ENCODE measurements around the gene FIBCD1. TPM values are rescaled to one million over a fixed set of nuclear protein-coding genes. Genes with fewer than 3 reads are reported as not detected.

FIBCD1 gene
- total RNA-seq, 4 donors from 2014 or later: not detected

- no peak overlapping the region for H3K4me3 ChIP-seq
- intact Hi-C loops (cut with DNase I): no loop called here
- 90 to 98% methylated on average over 7 to 9 of the region's 16 CpGs for WGBS, 2 donors
- TF ChIP-seq CTCF (IDR thresholded peaks at IDR 0.05) (no peak), POLR2A (IDR thresholded peaks at IDR 0.05) (no peak)
- H3K27ac ChIP-seq: peak overlapping the region in 1 of 4 donors; percentile 2
- no peak for DNase-seq
- H3K27me3 ChIP-seq: no peaks in the 10 kb centered on the region
- H3K4me1 ChIP-seq: peaks cover 0 to 12% (median 5%) of the 10 kb centered on the region in 3 donors
- no peaks in the 10 kb centered on the region for H3K9me3 ChIP-seq
- peaks cover 38 to 100% (median 63%) of the 10 kb centered on the region in 3 donors for H3K36me3 ChIP-seq
Measured at GRCh38 chr9:130880599-130881220, 58.3 kb downstream of the FIBCD1 start.

- intact Hi-C loops (cut with DNase I): loop anchor here (10.0 kb wide), 1 partner anchor 65 kb away; no protein-coding TSS in a partner anchor
- WGBS, 2 donors: 64 to 90% methylated on average over 3 of the region's 9 CpGs
- peaks cover 33 to 100% (median 64%) of the 10 kb centered on the region in 3 donors for H3K36me3 ChIP-seq
- no peak overlapping the region for H3K4me3 ChIP-seq
- no peak for DNase-seq
- no peak overlapping the region for H3K27ac ChIP-seq
- TF ChIP-seq CTCF (IDR thresholded peaks at IDR 0.05): no peak
- no peak for TF ChIP-seq POLR2A (IDR thresholded peaks at IDR 0.05)
- no peaks in the 10 kb centered on the region for H3K27me3 ChIP-seq
- no peaks in the 10 kb centered on the region for H3K9me3 ChIP-seq
- H3K4me1 ChIP-seq: peaks cover 0 to 6% (median 0%) of the 10 kb centered on the region in 3 donors
Measured at GRCh38 chr9:130879863-130880411, 59.1 kb downstream of the FIBCD1 start.

- no peaks in the 10 kb centered on the region for H3K27me3 ChIP-seq
- peaks cover 28 to 100% (median 56%) of the 10 kb centered on the region in 3 donors for H3K36me3 ChIP-seq
- intact Hi-C loops (cut with DNase I): loop anchor here (10.0 kb wide), 1 partner anchor 67 kb away; no protein-coding TSS in a partner anchor
- DNase-seq: no peak
- no peaks in the 10 kb centered on the region for H3K9me3 ChIP-seq
- WGBS, 2 donors: 84 to 96% methylated on average over 6 of the region's 6 CpGs
- H3K27ac ChIP-seq: peak overlapping the region in 1 of 4 donors; percentile 30
- no peak overlapping the region for H3K4me3 ChIP-seq
- TF ChIP-seq CTCF (IDR thresholded peaks at IDR 0.05) (no peak), POLR2A (IDR thresholded peaks at IDR 0.05) (no peak)
- peaks cover 0 to 14% (median 0%) of the 10 kb centered on the region in 3 donors for H3K4me1 ChIP-seq
Measured at GRCh38 chr9:130878295-130878694, 60.8 kb downstream of the FIBCD1 start.

GRCh38 chr9:130877300-130877699 lies 61.7 kb downstream of the FIBCD1 start:
- 94 to 100% methylated on average over 2 to 6 of the region's 6 CpGs for WGBS, 2 donors
- intact Hi-C loops (cut with DNase I): loop anchor here (10.0 kb wide), 1 partner anchor 68 kb away; no protein-coding TSS in a partner anchor
- H3K9me3 ChIP-seq: no peaks in the 10 kb centered on the region
- peaks cover 0 to 22% (median 0%) of the 10 kb centered on the region in 3 donors for H3K4me1 ChIP-seq
- TF ChIP-seq POLR2A (IDR thresholded peaks at IDR 0.05) (no peak), CTCF (IDR thresholded peaks at IDR 0.05) (no peak)
- no peak for DNase-seq
- H3K36me3 ChIP-seq: peaks cover 28 to 100% (median 58%) of the 10 kb centered on the region in 3 donors
- peak overlapping the region in 2 of 4 donors; percentile 17 to 76 for H3K27ac ChIP-seq
- H3K27me3 ChIP-seq: no peaks in the 10 kb centered on the region
- no peak overlapping the region for H3K4me3 ChIP-seq

GRCh38 chr9:130874783-130875182 lies 64.3 kb downstream of the FIBCD1 start:
- intact Hi-C loops (cut with DNase I): loop anchor here (10.0 kb wide), 1 partner anchor 70 kb away; no protein-coding TSS in a partner anchor
- no peaks in the 10 kb centered on the region for H3K9me3 ChIP-seq
- no peak for TF ChIP-seq CTCF (IDR thresholded peaks at IDR 0.05)
- TF ChIP-seq POLR2A (IDR thresholded peaks at IDR 0.05): no peak

More at GRCh38 chr9:130874783-130875182, 64.3 kb downstream of the FIBCD1 start:
- H3K27me3 ChIP-seq: no peaks in the 10 kb centered on the region
- peak overlapping the region; percentile 0 to 76 (median 62) for H3K27ac ChIP-seq
- H3K36me3 ChIP-seq: peaks cover 14 to 98% (median 51%) of the 10 kb centered on the region in 3 donors
- WGBS, 2 donors: 88% methylated on average over 4 to 5 of the region's 5 CpGs
- no peak overlapping the region for H3K4me3 ChIP-seq
- H3K4me1 ChIP-seq: peaks cover 0 to 45% (median 7%) of the 10 kb centered on the region in 3 donors
- no peak for DNase-seq
